ENCODE results near the gene UBASH3B. TPM values are rescaled to one million over a fixed set of nuclear protein-coding genes. Genes with fewer than 3 reads are reported as not detected.

UBASH3B gene
- total RNA-seq, 4 donors from 2014 or later, result 1.8 to 6.6 (median 3.4) TPM

DNA sequence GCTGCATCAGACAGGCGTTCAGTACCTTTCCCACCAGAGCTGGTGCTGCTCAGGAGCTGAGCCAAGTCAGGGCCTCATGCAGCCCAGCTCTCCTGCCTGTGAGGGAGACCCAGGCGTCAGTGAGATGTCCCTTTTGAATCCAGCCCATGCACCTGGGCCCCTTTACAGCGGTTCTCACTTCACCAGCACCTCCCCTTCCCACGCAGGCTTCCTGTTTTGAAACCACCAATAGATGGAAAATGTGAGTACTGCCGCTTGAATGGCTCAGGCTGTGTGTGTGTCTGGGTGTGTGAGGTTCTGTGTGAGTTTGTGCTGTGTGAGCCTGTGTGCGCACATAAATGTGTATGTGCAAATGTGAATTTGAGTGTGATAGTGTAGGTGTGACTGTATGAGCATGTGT, 88.4 kb downstream of the UBASH3B start:
- H3K4me3 ChIP-seq, result no peak overlapping the region
- peaks cover 15% of the 10 kb centered on the region for H3K27me3 ChIP-seq
- peaks cover 0 to 12% (median 0%) of the 10 kb centered on the region in 3 donors for H3K4me1 ChIP-seq
- TF ChIP-seq EP300 (IDR thresholded peaks at IDR 0.05), result no peak
- no peak for TF ChIP-seq POLR2A (IDR thresholded peaks at IDR 0.05)
- TF ChIP-seq, protein P1, sequence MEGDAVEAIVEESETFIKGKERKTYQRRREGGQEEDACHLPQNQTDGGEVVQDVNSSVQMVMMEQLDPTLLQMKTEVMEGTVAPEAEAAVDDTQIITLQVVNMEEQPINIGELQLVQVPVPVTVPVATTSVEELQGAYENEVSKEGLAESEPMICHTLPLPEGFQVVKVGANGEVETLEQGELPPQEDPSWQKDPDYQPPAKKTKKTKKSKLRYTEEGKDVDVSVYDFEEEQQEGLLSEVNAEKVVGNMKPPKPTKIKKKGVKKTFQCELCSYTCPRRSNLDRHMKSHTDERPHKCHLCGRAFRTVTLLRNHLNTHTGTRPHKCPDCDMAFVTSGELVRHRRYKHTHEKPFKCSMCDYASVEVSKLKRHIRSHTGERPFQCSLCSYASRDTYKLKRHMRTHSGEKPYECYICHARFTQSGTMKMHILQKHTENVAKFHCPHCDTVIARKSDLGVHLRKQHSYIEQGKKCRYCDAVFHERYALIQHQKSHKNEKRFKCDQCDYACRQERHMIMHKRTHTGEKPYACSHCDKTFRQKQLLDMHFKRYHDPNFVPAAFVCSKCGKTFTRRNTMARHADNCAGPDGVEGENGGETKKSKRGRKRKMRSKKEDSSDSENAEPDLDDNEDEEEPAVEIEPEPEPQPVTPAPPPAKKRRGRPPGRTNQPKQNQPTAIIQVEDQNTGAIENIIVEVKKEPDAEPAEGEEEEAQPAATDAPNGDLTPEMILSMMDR (IDR thresholded peaks at IDR 0.05), result no peak
- TF ChIP-seq POLR2AphosphoS5 (IDR thresholded peaks at IDR 0.05), result no peak
- H3K27ac ChIP-seq, result no peak overlapping the region
- no peak for ATAC-seq
- no peaks in the 10 kb centered on the region for H3K36me3 ChIP-seq
- no peaks in the 10 kb centered on the region for H3K9me3 ChIP-seq
- WGBS, 2 donors (ENCODE audit: low coverage in 1 of 2), result 72 to 77% methylated on average over 2 to 4 of the region's 6 CpGs

DNA sequence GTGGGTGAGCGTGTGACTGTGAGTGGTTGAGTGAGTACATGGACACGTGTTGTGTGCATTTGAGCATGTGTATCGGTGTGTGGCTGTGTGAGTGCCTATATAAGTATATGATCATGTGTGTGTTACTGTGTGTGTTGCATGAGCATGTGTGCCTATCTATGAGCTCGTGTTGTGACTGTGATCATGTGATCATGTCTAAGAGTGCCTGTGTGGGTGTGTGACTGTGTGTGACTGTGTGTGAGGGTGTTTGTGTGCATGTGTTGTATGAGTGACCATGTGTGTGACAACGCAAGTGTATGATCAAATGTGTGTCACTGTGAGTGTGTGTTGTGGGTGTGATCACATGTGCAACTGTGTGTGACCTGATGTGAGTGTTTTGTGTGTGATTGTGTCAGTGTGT, 88.8 kb downstream of the UBASH3B start:
- Histone ChIP-seq H3K9me3 (no peaks in the 10 kb centered on the region), H3K27me3 (peaks cover 15% of the 10 kb centered on the region), H3K27ac (no peak overlapping the region), H3K36me3 (no peaks in the 10 kb centered on the region), H3K4me1 (peaks cover 0 to 12% (median 0%) of the 10 kb centered on the region in 3 donors), H3K4me3 (no peak overlapping the region)
- 77 to 88% methylated on average over 5 of the region's 5 CpGs for WGBS, 2 donors (ENCODE audit: low coverage in 1 of 2)
- TF ChIP-seq POLR2AphosphoS5 (IDR thresholded peaks at IDR 0.05) (no peak), POLR2A (IDR thresholded peaks at IDR 0.05) (no peak), EP300 (IDR thresholded peaks at IDR 0.05) (no peak)
- TF ChIP-seq, protein P1 (IDR thresholded peaks at IDR 0.05), result no peak
- no peak for ATAC-seq

DNA sequence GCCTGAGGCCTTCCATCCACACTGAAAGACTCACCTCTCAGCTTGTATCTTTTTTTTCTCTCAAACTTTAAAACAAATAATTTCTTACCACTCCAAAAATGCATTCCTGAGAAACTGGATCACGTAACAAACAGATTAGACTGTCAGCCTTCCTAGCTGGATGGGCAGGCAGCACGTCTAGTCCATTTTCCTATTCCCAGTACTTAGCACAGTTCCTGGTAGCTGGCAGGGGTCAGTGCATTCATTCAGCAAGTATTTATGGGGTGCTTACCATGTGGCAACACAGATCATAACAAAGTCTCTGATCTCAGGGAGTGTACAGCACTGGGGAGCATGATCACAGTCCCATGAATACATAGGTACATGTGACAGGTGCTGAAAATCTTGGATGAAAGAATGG, 89.6 kb downstream of the UBASH3B start:
- H3K4me3 ChIP-seq, result no peak overlapping the region
- no peak for ATAC-seq
- peaks cover 15% of the 10 kb centered on the region for H3K27me3 ChIP-seq
- H3K9me3 ChIP-seq, result no peaks in the 10 kb centered on the region
- WGBS, 2 donors (ENCODE audit: low coverage in 1 of 2), result 86 to 95% methylated on average over 1 to 2 of the region's 2 CpGs
- peaks cover 0 to 12% (median 0%) of the 10 kb centered on the region in 3 donors for H3K4me1 ChIP-seq
- no peak overlapping the region for H3K27ac ChIP-seq
- no peaks in the 10 kb centered on the region for H3K36me3 ChIP-seq
- TF ChIP-seq POLR2AphosphoS5 (IDR thresholded peaks at IDR 0.05), result no peak
- no peak for TF ChIP-seq EP300 (IDR thresholded peaks at IDR 0.05)
- TF ChIP-seq, protein P1 (IDR thresholded peaks at IDR 0.05), result no peak
- no peak for TF ChIP-seq POLR2A (IDR thresholded peaks at IDR 0.05)

GRCh38 chr11:122746050-122746478, 90.5 kb downstream of the UBASH3B start:
- 60 to 86% methylated on average over 1 to 11 of the region's 13 CpGs for WGBS, 2 donors (ENCODE audit: low coverage in 1 of 2)
- Histone ChIP-seq H3K36me3 (no peaks in the 10 kb centered on the region), H3K27me3 (peaks cover 15% of the 10 kb centered on the region), H3K4me3 (no peak overlapping the region), H3K27ac (no peak overlapping the region), H3K9me3 (no peaks in the 10 kb centered on the region), H3K4me1 (peaks cover 0 to 12% (median 0%) of the 10 kb centered on the region in 3 donors)
- ATAC-seq, result no peak
- TF ChIP-seq, protein P1 (IDR thresholded peaks at IDR 0.05), result no peak
- TF ChIP-seq POLR2A (IDR thresholded peaks at IDR 0.05) (no peak), EP300 (IDR thresholded peaks at IDR 0.05) (no peak), POLR2AphosphoS5 (IDR thresholded peaks at IDR 0.05) (no peak)

DNA sequence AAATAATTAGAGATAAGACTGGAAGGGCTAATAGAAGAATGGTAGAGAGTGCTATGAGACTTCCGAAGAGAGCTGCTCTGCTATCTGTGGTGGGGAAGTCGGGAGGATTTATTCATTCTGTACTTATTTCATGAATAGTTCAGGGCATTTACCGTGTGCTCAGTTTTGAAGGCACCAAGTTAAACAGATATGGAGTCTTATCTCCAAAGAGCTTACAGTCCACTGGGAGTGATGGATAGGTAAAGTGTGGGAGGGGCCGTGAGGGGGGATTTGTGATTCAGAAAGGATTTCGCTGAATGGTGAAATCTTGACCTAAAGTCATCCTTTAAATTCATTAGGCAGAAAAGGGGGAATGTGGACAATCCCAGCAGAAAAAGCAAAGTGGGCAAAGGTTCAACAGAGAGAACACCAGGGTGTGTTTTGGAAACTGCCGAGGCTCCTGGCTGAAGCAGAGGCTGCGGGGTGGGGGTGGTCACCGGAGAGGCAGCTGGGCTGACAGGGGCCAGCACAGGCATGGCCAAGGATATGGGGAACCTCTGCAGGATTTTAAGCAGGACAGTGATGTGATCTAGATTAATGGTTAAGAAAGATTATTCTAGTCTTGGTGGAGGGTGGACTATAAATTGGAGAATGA, 91.2 kb downstream of the UBASH3B start:
- TF ChIP-seq EP300 (IDR thresholded peaks at IDR 0.05) (no peak), POLR2A (IDR thresholded peaks at IDR 0.05) (no peak), POLR2AphosphoS5 (IDR thresholded peaks at IDR 0.05) (no peak)
- TF ChIP-seq, protein P1 (IDR thresholded peaks at IDR 0.05), result no peak
- no peak for ATAC-seq
- no peak overlapping the region for H3K27ac ChIP-seq
- H3K27me3 ChIP-seq, result peaks cover 15% of the 10 kb centered on the region
- 41 to 64% methylated on average over 8 of the region's 8 CpGs for WGBS, 2 donors (ENCODE audit: low coverage in 1 of 2)
- H3K4me3 ChIP-seq, result no peak overlapping the region
- H3K9me3 ChIP-seq, result no peaks in the 10 kb centered on the region
- H3K4me1 ChIP-seq, result peaks cover 0 to 8% (median 0%) of the 10 kb centered on the region in 3 donors
- H3K36me3 ChIP-seq, result no peaks in the 10 kb centered on the region

All from gastroesophageal sphincter (tissue), 4 donors.